Liver (tissue), 9 donors: ENCODE data around the gene TUBG2. TPM values are rescaled to one million over a fixed set of nuclear protein-coding genes. Genes with fewer than 3 reads are reported as not detected.

Experiments
- DNase-seq: peaks from one replicate; pipeline ENCODE4 v3.0.0-alpha.2; 2017; ENCODE audit warnings: low spot score
- H3K27ac ChIP-seq, 2 donors: one replicate each; pipeline ENCODE4 v1.7.0; 2013; ENCODE audit warnings: inconsistent platforms in 2 of 2, low read length in 2 of 2, control low read depth in 1 of 2, low read depth in 1 of 2, mild to moderate bottlenecking in 1 of 2
- H3K27me3 ChIP-seq, 4 donors: one replicate each; pipeline versions ENCODE4 v1.6.1 to v1.7.0; 2013; ENCODE audit warnings: low read length in 3 of 4, inconsistent platforms in 1 of 4, mild to moderate bottlenecking in 1 of 4, moderate library complexity in 1 of 4; ENCODE audit not compliant: control insufficient read depth in 4 of 4, insufficient read depth in 4 of 4
- H3K36me3 ChIP-seq, 4 donors: one replicate each; pipeline versions ENCODE4 v1.6.1 to v1.7.0; 2013; ENCODE audit warnings: low read length in 3 of 4, mild to moderate bottlenecking in 3 of 4, low read depth in 1 of 4, moderate library complexity in 1 of 4; ENCODE audit not compliant: control insufficient read depth in 4 of 4, insufficient read depth in 3 of 4
- H3K4me1 ChIP-seq, 4 donors: one replicate each; pipeline versions ENCODE4 v1.6.1 to v1.7.0; 2013; ENCODE audit warnings: low read length in 3 of 4, mild to moderate bottlenecking in 3 of 4, moderate library complexity in 1 of 4; ENCODE audit not compliant: control insufficient read depth in 4 of 4, insufficient read depth in 4 of 4
- H3K4me3 ChIP-seq, 3 donors: one replicate each; pipeline versions ENCODE4 v1.6.1 to v1.7.0; 2013; ENCODE audit warnings: low read length in 3 of 3, control low read depth in 1 of 3, low read depth in 1 of 3, mild to moderate bottlenecking in 1 of 3
- H3K9ac ChIP-seq, 2 donors: one replicate each; pipeline ENCODE4 v1.7.0; 2013; ENCODE audit warnings: low read length in 2 of 2, mild to moderate bottlenecking in 2 of 2, moderate library complexity in 2 of 2, control low read depth in 1 of 2, low read depth in 1 of 2
- H3K9me3 ChIP-seq, 4 donors: one replicate each; pipeline versions ENCODE4 v1.6.1 to v1.7.0; 2013; ENCODE audit warnings: low read length in 3 of 4; ENCODE audit not compliant: control insufficient read depth in 4 of 4
- ATF3 ChIP-seq: IDR thresholded peaks from 2 replicates; pipeline ENCODE4 v1.6.1; 2016; ENCODE audit warnings: antibody characterized with exemption
- EGR1 ChIP-seq, 2 donors: IDR thresholded peaks; 2 replicates each; pipeline ENCODE4 v1.6.1; 2016 to 2018; ENCODE audit warnings: antibody characterized with exemption in 2 of 2, low read depth in 2 of 2
- FOXA1 ChIP-seq: IDR thresholded peaks from 2 replicates; pipeline ENCODE4 v1.6.1; 2016; ENCODE audit warnings: antibody characterized with exemption
- FOXA2 ChIP-seq: IDR thresholded peaks from 2 replicates; pipeline ENCODE4 v1.6.1; 2016; ENCODE audit warnings: antibody characterized with exemption
- GABPA ChIP-seq, 2 donors: IDR thresholded peaks in 1 of 2; conservative IDR thresholded peaks in 1 of 2; 2 replicates each; pipeline ENCODE4 v1.6.1; 2016; ENCODE audit warnings: antibody characterized with exemption in 2 of 2, mild to moderate bottlenecking in 1 of 2, moderate library complexity in 1 of 2
- HNF4A ChIP-seq, 2 donors: conservative IDR thresholded peaks; 2 replicates each; pipeline ENCODE4 v1.6.1; 2016; ENCODE audit warnings: antibody characterized with exemption in 2 of 2, mild to moderate bottlenecking in 2 of 2
- HNF4G ChIP-seq: IDR thresholded peaks from 2 replicates; pipeline ENCODE4 v1.6.1; 2016; ENCODE audit warnings: antibody characterized with exemption
- JUND ChIP-seq, 2 donors: IDR thresholded peaks; 2 replicates each; pipeline ENCODE4 v1.6.1; 2016; ENCODE audit warnings: antibody characterized with exemption in 2 of 2
- NR2F2 ChIP-seq: IDR thresholded peaks from 2 replicates; pipeline ENCODE4 v1.6.1; 2016; ENCODE audit warnings: antibody characterized with exemption
- RAD21 ChIP-seq, 2 donors: IDR thresholded peaks; 2 replicates each; pipeline ENCODE4 v1.6.1; 2016; ENCODE audit warnings: antibody characterized with exemption in 2 of 2, mild to moderate bottlenecking in 2 of 2
- REST ChIP-seq: IDR thresholded peaks from 2 replicates; pipeline ENCODE4 v1.6.1; 2016; ENCODE audit warnings: antibody characterized with exemption, mild to moderate bottlenecking
- RXRA ChIP-seq, 2 donors: IDR thresholded peaks; 2 replicates each; pipeline ENCODE4 v1.6.1; 2017 to 2018; ENCODE audit warnings: antibody characterized with exemption in 2 of 2, mild to moderate bottlenecking in 1 of 2
- SP1 ChIP-seq: IDR thresholded peaks from 2 replicates; pipeline ENCODE4 v1.6.1; 2018; ENCODE audit warnings: antibody characterized with exemption, mild to moderate bottlenecking
- TAF1 ChIP-seq: conservative IDR thresholded peaks from 2 replicates; pipeline ENCODE4 v1.6.1; 2016; ENCODE audit warnings: antibody characterized with exemption, mild to moderate bottlenecking
- YY1 ChIP-seq: IDR thresholded peaks from 2 replicates; pipeline ENCODE4 v1.6.1; 2016; ENCODE audit warnings: antibody characterized with exemption, mild to moderate bottlenecking
- WGBS: extraction: QIAGEN DNeasy Blood & Tissue Kit; methylation state at CpG from one replicate; pipeline ENCODE4 v1.1.7; 2013; 5-methylcytosine and 5-hydroxymethylcytosine counted together
- polyA plus RNA-seq, 2 donors: library from polyadenylated mRNA; stranded (reverse) in 1 of 2; unstranded in 1 of 2; fragments of 200-250 nt in 1 of 2; fragments of >200 nt in 1 of 2; fragmentation: Nextera tagmentation in 1 of 2; extraction: Ambion mirVana in 1 of 2; gene quantifications; one replicate each; pipeline versions ENCODE4 v1.2.1 to v1.2.3, GENCODE V29; 2013 to 2015
- total RNA-seq, 2 donors: library from RNA; depleted of rRNA; stranded (reverse); fragments of >200 nt; gene quantifications; one replicate each; pipeline ENCODE4 v1.2.3, GENCODE V29; 2014
- TF ChIP-seq, protein P1 (sequence below): IDR thresholded peaks from 2 replicates; pipeline ENCODE4 v1.6.1; 2016; ENCODE audit warnings: antibody characterized with exemption
- TF ChIP-seq, protein P2 (sequence below): fragments of 150-350 bp; IDR thresholded peaks from 2 replicates; pipeline ENCODE4 v1.5.1; 2017; ENCODE audit warnings: improper control_type of control experiment, low read depth, low read length; ENCODE audit not compliant: missing input control
- TF ChIP-seq, protein P3 (sequence below): IDR thresholded peaks from 2 replicates; pipeline ENCODE4 v1.6.1; 2016; ENCODE audit warnings: antibody characterized with exemption
- donor health status: healthy.
- donor health status: healthy.
- donor health status: healthy.
- donor health status: healthy.
- donor health status: healthy.

Gene TUBG2
- total and polyA plus RNA-seq, 4 donors, result 1.4 to 10.8 (median 5.0) TPM

- peak overlapping the region in 2 of 3 donors; percentile 51 to 66 for H3K4me3 ChIP-seq
- no peak overlapping the region for H3K9ac ChIP-seq
- TF ChIP-seq TAF1 (no peak), ATF3 (no peak), EGR1 (IDR thresholded peaks at IDR 0.05; ENCODE audit: low read depth in 2 of 2) (no peak), JUND (IDR thresholded peaks at IDR 0.05) (no peak), GABPA (IDR thresholded peaks at IDR 0.05 in 1 of 2, conservative IDR thresholded peaks at IDR 0.05 in 1 of 2) (no peak), FOXA2 (no peak), RXRA (IDR thresholded peaks at IDR 0.05) (no peak), FOXA1 (no peak), NR2F2 (no peak), REST (no peak), YY1 (no peak), HNF4A (conservative IDR thresholded peaks at IDR 0.05) (no peak), RAD21 (IDR thresholded peaks at IDR 0.05) (no peak), SP1 (no peak), HNF4G (no peak)
- TF ChIP-seq, protein P1, sequence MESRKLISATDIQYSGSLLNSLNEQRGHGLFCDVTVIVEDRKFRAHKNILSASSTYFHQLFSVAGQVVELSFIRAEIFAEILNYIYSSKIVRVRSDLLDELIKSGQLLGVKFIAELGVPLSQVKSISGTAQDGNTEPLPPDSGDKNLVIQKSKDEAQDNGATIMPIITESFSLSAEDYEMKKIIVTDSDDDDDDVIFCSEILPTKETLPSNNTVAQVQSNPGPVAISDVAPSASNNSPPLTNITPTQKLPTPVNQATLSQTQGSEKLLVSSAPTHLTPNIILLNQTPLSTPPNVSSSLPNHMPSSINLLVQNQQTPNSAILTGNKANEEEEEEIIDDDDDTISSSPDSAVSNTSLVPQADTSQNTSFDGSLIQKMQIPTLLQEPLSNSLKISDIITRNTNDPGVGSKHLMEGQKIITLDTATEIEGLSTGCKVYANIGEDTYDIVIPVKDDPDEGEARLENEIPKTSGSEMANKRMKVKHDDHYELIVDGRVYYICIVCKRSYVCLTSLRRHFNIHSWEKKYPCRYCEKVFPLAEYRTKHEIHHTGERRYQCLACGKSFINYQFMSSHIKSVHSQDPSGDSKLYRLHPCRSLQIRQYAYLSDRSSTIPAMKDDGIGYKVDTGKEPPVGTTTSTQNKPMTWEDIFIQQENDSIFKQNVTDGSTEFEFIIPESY, result no peak
- TF ChIP-seq, protein P2, sequence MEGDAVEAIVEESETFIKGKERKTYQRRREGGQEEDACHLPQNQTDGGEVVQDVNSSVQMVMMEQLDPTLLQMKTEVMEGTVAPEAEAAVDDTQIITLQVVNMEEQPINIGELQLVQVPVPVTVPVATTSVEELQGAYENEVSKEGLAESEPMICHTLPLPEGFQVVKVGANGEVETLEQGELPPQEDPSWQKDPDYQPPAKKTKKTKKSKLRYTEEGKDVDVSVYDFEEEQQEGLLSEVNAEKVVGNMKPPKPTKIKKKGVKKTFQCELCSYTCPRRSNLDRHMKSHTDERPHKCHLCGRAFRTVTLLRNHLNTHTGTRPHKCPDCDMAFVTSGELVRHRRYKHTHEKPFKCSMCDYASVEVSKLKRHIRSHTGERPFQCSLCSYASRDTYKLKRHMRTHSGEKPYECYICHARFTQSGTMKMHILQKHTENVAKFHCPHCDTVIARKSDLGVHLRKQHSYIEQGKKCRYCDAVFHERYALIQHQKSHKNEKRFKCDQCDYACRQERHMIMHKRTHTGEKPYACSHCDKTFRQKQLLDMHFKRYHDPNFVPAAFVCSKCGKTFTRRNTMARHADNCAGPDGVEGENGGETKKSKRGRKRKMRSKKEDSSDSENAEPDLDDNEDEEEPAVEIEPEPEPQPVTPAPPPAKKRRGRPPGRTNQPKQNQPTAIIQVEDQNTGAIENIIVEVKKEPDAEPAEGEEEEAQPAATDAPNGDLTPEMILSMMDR, result no peak
- TF ChIP-seq, protein P3, sequence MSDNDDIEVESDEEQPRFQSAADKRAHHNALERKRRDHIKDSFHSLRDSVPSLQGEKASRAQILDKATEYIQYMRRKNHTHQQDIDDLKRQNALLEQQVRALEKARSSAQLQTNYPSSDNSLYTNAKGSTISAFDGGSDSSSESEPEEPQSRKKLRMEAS, result no peak
- DNase-seq, result peak; percentile 52
- no peaks in the 10 kb centered on the region for H3K9me3 ChIP-seq
- 19% methylated on average over 18 of the region's 18 CpGs for WGBS
- no peaks in the 10 kb centered on the region for H3K36me3 ChIP-seq
- H3K4me1 ChIP-seq, result peaks cover 25 to 73% (median 43%) of the 10 kb centered on the region in 4 donors
- H3K27ac ChIP-seq, result peak overlapping the region; percentile 82 to 89
- H3K27me3 ChIP-seq, result no peaks in the 10 kb centered on the region
Measured at GRCh38 chr17:42678951-42679491, 19.9 kb downstream of the TUBG2 start.
